DND-41 (cell line): ENCODE results near the gene NOC3L.
"Not testable (repeated sequence)": the region's sequence is repeated elsewhere in the genome, so short reads cannot be mapped to it uniquely, and the experiment has no call there.

Source experiments
- ATAC-seq: fragments of 200-7000 bp; cut with Tn5 transposase; 3 replicates; pipeline ENCODE4 v1.9.1; 2021; ENCODE audit warnings: low read depth; ENCODE audit not compliant: insufficient read depth
- DNase-seq: peaks from one replicate; pipeline ENCODE4 v3.0.0-alpha.2; 2020
- H2AFZ ChIP-seq: 2 replicates; pipeline ENCODE4 v1.6.0; 2012; ENCODE audit warnings: low read depth, low read length
- H3K27ac ChIP-seq: 2 replicates; pipeline ENCODE4 v1.5.1; 2012; ENCODE audit warnings: low read length, inconsistent platforms
- H3K27me3 ChIP-seq: fragments of 200-600 bp; sonication (generic); 2 replicates; pipeline ENCODE4 v1.6.0; 2012; ENCODE audit warnings: low read length, mild to moderate bottlenecking, inconsistent platforms; ENCODE audit not compliant: insufficient read depth, poor library complexity
- H3K36me3 ChIP-seq: 2 replicates; pipeline ENCODE4 v1.5.1; 2012; ENCODE audit warnings: low read length, inconsistent platforms; ENCODE audit not compliant: insufficient read depth
- H3K4me1 ChIP-seq: 2 replicates; pipeline ENCODE4 v1.5.1; 2012; ENCODE audit warnings: mild to moderate bottlenecking, low read length; ENCODE audit not compliant: insufficient read depth
- H3K4me2 ChIP-seq: 2 replicates; pipeline ENCODE4 v1.6.0; 2012; ENCODE audit warnings: mild to moderate bottlenecking, moderate library complexity, low read length, inconsistent platforms; ENCODE audit not compliant: insufficient read depth
- H3K4me3 ChIP-seq, 2 experiments: fragments of 200-600 bp in 1 of 2; shearing (Covaris generic) in 1 of 2; 2 replicates each; pipeline ENCODE4 v1.5.1; 2012 to 2016; ENCODE audit warnings: inconsistent platforms in 2 of 2, low read length in 2 of 2, mild to moderate bottlenecking in 2 of 2, low read depth in 1 of 2, moderate library complexity in 1 of 2
- H3K79me2 ChIP-seq: 2 replicates; pipeline ENCODE4 v1.6.0; 2012; ENCODE audit warnings: low read length, inconsistent platforms; ENCODE audit not compliant: insufficient read depth
- H3K9ac ChIP-seq: 2 replicates; pipeline ENCODE4 v1.6.0; 2012; ENCODE audit warnings: low read depth, mild to moderate bottlenecking, inconsistent platforms, low read length, moderate library complexity
- H3K9me3 ChIP-seq: 2 replicates; pipeline ENCODE4 v1.5.1; 2012; ENCODE audit warnings: low read length, moderate library complexity, mild to moderate bottlenecking, inconsistent platforms; ENCODE audit not compliant: insufficient read depth, severe bottlenecking
- H4K20me1 ChIP-seq: 2 replicates; pipeline ENCODE4 v1.6.0; 2012; ENCODE audit warnings: low read length; ENCODE audit not compliant: insufficient read depth
- CTCF ChIP-seq: IDR thresholded peaks from 2 replicates; pipeline ENCODE4 v1.5.1; 2012; ENCODE audit warnings: borderline replicate concordance, low read length, moderate library complexity, mild to moderate bottlenecking; ENCODE audit not compliant: poor library complexity, severe bottlenecking; ENCODE audit errors: extremely low read depth
- EZH2 ChIP-seq: IDR thresholded peaks from 3 replicates; pipeline ENCODE4 v1.6.1; 2012; ENCODE audit warnings: borderline replicate concordance, low read depth, mild to moderate bottlenecking, moderate library complexity, low read length, inconsistent platforms; ENCODE audit not compliant: severe bottlenecking

Gene NOC3L

GRCh38 chr10:94353336-94353735 is 9.4 kb downstream of the NOC3L start:
- Histone ChIP-seq H3K27ac (no peak overlapping the region), H4K20me1 (no peaks in the 10 kb centered on the region), H2AFZ (no peak overlapping the region), H3K4me1 (no peaks in the 10 kb centered on the region), H3K9me3 (no peaks in the 10 kb centered on the region), H3K27me3 (no peaks in the 10 kb centered on the region), H3K4me3 (no peak overlapping the region), H3K4me2 (no peak overlapping the region), H3K79me2 (no peaks in the 10 kb centered on the region), H3K36me3 (peaks cover 24% of the 10 kb centered on the region; the same call in 1 of the 2 replicates), H3K9ac (no peak overlapping the region)
- DNase-seq (no peak), ATAC-seq (no peak)
- no peak for TF ChIP-seq CTCF
- TF ChIP-seq EZH2, result no peak

- Histone ChIP-seq H4K20me1 (no peaks in the 10 kb centered on the region), H3K36me3 (peaks cover 16% of the 10 kb centered on the region; the same call in 1 of the 2 replicates), H3K4me3 (no peak overlapping the region), H2AFZ (no peak overlapping the region), H3K9ac (no peak overlapping the region), H3K27me3 (no peaks in the 10 kb centered on the region), H3K4me2 (no peak overlapping the region), H3K9me3 (no peaks in the 10 kb centered on the region), H3K27ac (no peak overlapping the region), H3K79me2 (no peaks in the 10 kb centered on the region), H3K4me1 (no peaks in the 10 kb centered on the region)
- TF ChIP-seq EZH2 (no peak), CTCF (no peak)
- ATAC-seq (no peak), DNase-seq (no peak)
Measured at GRCh38 chr10:94351089-94351488, 11.7 kb downstream of the NOC3L start.

GRCh38 chr10:94350500-94350899 is 12.2 kb downstream of the NOC3L start:
- peaks cover 18% of the 10 kb centered on the region; the same call in 1 of the 2 replicates for H3K36me3 ChIP-seq
- not testable (repeated sequence) for ATAC-seq, H3K4me1 ChIP-seq, H2AFZ ChIP-seq, DNase-seq, H4K20me1 ChIP-seq, H3K27ac ChIP-seq, H3K27me3 ChIP-seq, H3K9me3 ChIP-seq, H3K4me3 ChIP-seq, H3K79me2 ChIP-seq, H3K9ac ChIP-seq, H3K4me2 ChIP-seq

- Histone ChIP-seq H3K36me3 (peaks cover 16% of the 10 kb centered on the region; the same call in 1 of the 2 replicates), H4K20me1 (no peaks in the 10 kb centered on the region), H3K4me2 (no peak overlapping the region), H2AFZ (no peak overlapping the region), H3K4me3 (no peak overlapping the region), H3K4me1 (no peaks in the 10 kb centered on the region), H3K27ac (no peak overlapping the region), H3K27me3 (no peaks in the 10 kb centered on the region), H3K9ac (no peak overlapping the region), H3K9me3 (no peaks in the 10 kb centered on the region), H3K79me2 (no peaks in the 10 kb centered on the region)
- DNase-seq, result no peak
- TF ChIP-seq EZH2, result no peak
- no peak for ATAC-seq
Measured at GRCh38 chr10:94349327-94349726, 13.4 kb downstream of the NOC3L start.
